GM19324 (cell line): ENCODE results near the gene FAM107B.

Experiments
- ATAC-seq: cut with Tn5 transposase; IDR thresholded peaks from one replicate; pipeline ENCODE4 v1.9.1; 2021; ENCODE audit warnings: mild to moderate bottlenecking, moderate library complexity; ENCODE audit not compliant: unreplicated experiment, low FRiP score

FAM107B gene

GRCh38 chr10:14543904-14544210 lies 230.8 kb downstream of the FAM107B start:
- no peak for ATAC-seq

- no peak for ATAC-seq
Measured at GRCh38 chr10:14543046-14543903, 231.4 kb downstream of the FAM107B start.

- ATAC-seq = no peak
Measured at GRCh38 chr10:14541379-14541778, 233.3 kb downstream of the FAM107B start.

- no peak for ATAC-seq
Measured at GRCh38 chr10:14540611-14541010, 234.1 kb downstream of the FAM107B start.

GRCh38 chr10:14540062-14540461 lies 234.6 kb downstream of the FAM107B start:
- ATAC-seq = no peak

- no peak for ATAC-seq
Measured at GRCh38 chr10:14539176-14539575, 235.5 kb downstream of the FAM107B start.

- ATAC-seq = no peak
Measured at GRCh38 chr10:14536241-14537213, 238.2 kb downstream of the FAM107B start.

GRCh38 chr10:14535457-14536130 lies 239.1 kb downstream of the FAM107B start:
- ATAC-seq = no peak

- no peak for ATAC-seq
Measured at GRCh38 chr10:14534152-14534551, 240.5 kb downstream of the FAM107B start.

GRCh38 chr10:14533295-14533694 lies 241.4 kb downstream of the FAM107B start:
- no peak for ATAC-seq

- ATAC-seq = no peak
Measured at GRCh38 chr10:14532473-14533251, 242.0 kb downstream of the FAM107B start.

- ATAC-seq = no peak
Measured at GRCh38 chr10:14531974-14532373, 242.7 kb downstream of the FAM107B start.

- ATAC-seq = no peak
Measured at GRCh38 chr10:14530465-14530864, 244.2 kb downstream of the FAM107B start.

GRCh38 chr10:14529351-14529750 lies 245.3 kb downstream of the FAM107B start:
- ATAC-seq = no peak

GRCh38 chr10:14528450-14528849 lies 246.2 kb downstream of the FAM107B start:
- no peak for ATAC-seq

- no peak for ATAC-seq
Measured at GRCh38 chr10:14527915-14528314, 246.8 kb downstream of the FAM107B start.

GRCh38 chr10:14527134-14527844 lies 247.4 kb downstream of the FAM107B start:
- no peak for ATAC-seq

- no peak for ATAC-seq
Measured at GRCh38 chr10:14526326-14526725, 248.4 kb downstream of the FAM107B start.

GRCh38 chr10:14524691-14525324 lies 249.9 kb downstream of the FAM107B start:
- ATAC-seq = no peak
